HEK293 (cell line): Measurements from ENCODE around the gene ARL13B.

ENCODE experiments used
- CTCF ChIP-seq: fragments of 450-650 bp; formaldehyde crosslinking; IDR thresholded peaks from 2 replicates; pipeline ENCODE4 v1.5.1; 2016; ENCODE audit warnings: missing biosample characterization, missing genetic modification characterization
- MYNN ChIP-seq: fragments of 450-650 bp; formaldehyde crosslinking; IDR thresholded peaks from 2 replicates; pipeline ENCODE4 v1.5.1; 2016; ENCODE audit warnings: missing biosample characterization, missing genetic modification characterization, borderline replicate concordance
- PATZ1 ChIP-seq: fragments of 450-650 bp; formaldehyde crosslinking; IDR thresholded peaks from 2 replicates; pipeline ENCODE4 v1.5.1; 2016; ENCODE audit warnings: missing biosample characterization, missing genetic modification characterization
- SP2 ChIP-seq: fragments of 450-650 bp; formaldehyde crosslinking; IDR thresholded peaks from 2 replicates; pipeline ENCODE4 v1.5.1; 2016; ENCODE audit warnings: missing biosample characterization, missing genetic modification characterization
- TSHZ1 ChIP-seq: fragments of 450-650 bp; formaldehyde crosslinking; IDR thresholded peaks from 2 replicates; pipeline ENCODE4 v1.5.1; 2016; ENCODE audit warnings: missing biosample characterization, missing genetic modification characterization, borderline replicate concordance
- ZFP69B ChIP-seq: fragments of 450-650 bp; formaldehyde crosslinking; IDR thresholded peaks from 2 replicates; pipeline ENCODE4 v1.5.1; 2016; ENCODE audit warnings: missing biosample characterization, missing genetic modification characterization
- ZNF214 ChIP-seq: fragments of 450-650 bp; formaldehyde crosslinking; IDR thresholded peaks from 2 replicates; pipeline ENCODE4 v1.5.1; 2017; ENCODE audit warnings: missing biosample characterization, mild to moderate bottlenecking, missing genetic modification characterization, borderline replicate concordance
- ZNF292 ChIP-seq: fragments of 450-650 bp; formaldehyde crosslinking; IDR thresholded peaks from 2 replicates; pipeline ENCODE4 v1.5.1; 2016; ENCODE audit warnings: low read depth, missing biosample characterization, missing genetic modification characterization, borderline replicate concordance
- ZNF335 ChIP-seq: fragments of 450-650 bp; formaldehyde crosslinking; conservative IDR thresholded peaks from 2 replicates; pipeline ENCODE4 v1.5.1; 2016; ENCODE audit warnings: missing biosample characterization, missing genetic modification characterization
- ZNF362 ChIP-seq: fragments of 450-650 bp; formaldehyde crosslinking; IDR thresholded peaks from 2 replicates; pipeline ENCODE4 v1.5.1; 2016; ENCODE audit warnings: missing biosample characterization, missing genetic modification characterization
- ZNF571 ChIP-seq: fragments of 450-650 bp; formaldehyde crosslinking; IDR thresholded peaks from 2 replicates; pipeline ENCODE4 v1.5.0; 2017; ENCODE audit warnings: missing biosample characterization, missing genetic modification characterization
- ZNF600 ChIP-seq: fragments of 450-650 bp; formaldehyde crosslinking; IDR thresholded peaks from 2 replicates; pipeline ENCODE4 v1.5.1; 2016; ENCODE audit warnings: missing biosample characterization, missing genetic modification characterization
- ZNF629 ChIP-seq: fragments of 450-650 bp; formaldehyde crosslinking; IDR thresholded peaks from 2 replicates; pipeline ENCODE4 v1.5.1; 2017; ENCODE audit warnings: missing biosample characterization, missing genetic modification characterization
- ZNF654 ChIP-seq: fragments of 450-650 bp; formaldehyde crosslinking; IDR thresholded peaks from 2 replicates; pipeline ENCODE4 v1.5.1; 2016; ENCODE audit warnings: low read depth, missing biosample characterization, missing genetic modification characterization
- ZNF777 ChIP-seq: fragments of 450-650 bp; formaldehyde crosslinking; IDR thresholded peaks from 2 replicates; pipeline ENCODE4 v1.5.1; 2017; ENCODE audit warnings: missing biosample characterization, missing genetic modification characterization, borderline replicate concordance
- ZXDB ChIP-seq: fragments of 450-650 bp; formaldehyde crosslinking; IDR thresholded peaks from 2 replicates; pipeline ENCODE4 v1.5.1; 2016; ENCODE audit warnings: missing biosample characterization, missing genetic modification characterization
- TF ChIP-seq, protein P1 (sequence below): fragments of 450-650 bp; formaldehyde crosslinking; IDR thresholded peaks from 2 replicates; pipeline ENCODE4 v1.5.1; 2016; ENCODE audit warnings: missing biosample characterization, missing genetic modification characterization, low read depth

The ARL13B gene

GRCh38 chr3:93981649-93982048 is 1.7 kb downstream of the ARL13B start (continued):
- TF ChIP-seq TSHZ1 (tag by site-specific recombination) = no peak
- TF ChIP-seq ZXDB (tag by site-specific recombination) = peak; percentile 31; the same call in 1 of the 2 replicates
- 0 out of 2 replicates have a peak, but pooled peaks have one; percentile 13 for TF ChIP-seq ZFP69B (tag by site-specific recombination)
- no peak for TF ChIP-seq PATZ1 (tag by site-specific recombination)
- TF ChIP-seq ZNF654 (tag by site-specific recombination) = no peak
- 0 out of 2 replicates have a peak, but pooled peaks have one; percentile 25 for TF ChIP-seq ZNF600
- TF ChIP-seq MYNN (tag by site-specific recombination) = no peak
- TF ChIP-seq, protein P1, sequence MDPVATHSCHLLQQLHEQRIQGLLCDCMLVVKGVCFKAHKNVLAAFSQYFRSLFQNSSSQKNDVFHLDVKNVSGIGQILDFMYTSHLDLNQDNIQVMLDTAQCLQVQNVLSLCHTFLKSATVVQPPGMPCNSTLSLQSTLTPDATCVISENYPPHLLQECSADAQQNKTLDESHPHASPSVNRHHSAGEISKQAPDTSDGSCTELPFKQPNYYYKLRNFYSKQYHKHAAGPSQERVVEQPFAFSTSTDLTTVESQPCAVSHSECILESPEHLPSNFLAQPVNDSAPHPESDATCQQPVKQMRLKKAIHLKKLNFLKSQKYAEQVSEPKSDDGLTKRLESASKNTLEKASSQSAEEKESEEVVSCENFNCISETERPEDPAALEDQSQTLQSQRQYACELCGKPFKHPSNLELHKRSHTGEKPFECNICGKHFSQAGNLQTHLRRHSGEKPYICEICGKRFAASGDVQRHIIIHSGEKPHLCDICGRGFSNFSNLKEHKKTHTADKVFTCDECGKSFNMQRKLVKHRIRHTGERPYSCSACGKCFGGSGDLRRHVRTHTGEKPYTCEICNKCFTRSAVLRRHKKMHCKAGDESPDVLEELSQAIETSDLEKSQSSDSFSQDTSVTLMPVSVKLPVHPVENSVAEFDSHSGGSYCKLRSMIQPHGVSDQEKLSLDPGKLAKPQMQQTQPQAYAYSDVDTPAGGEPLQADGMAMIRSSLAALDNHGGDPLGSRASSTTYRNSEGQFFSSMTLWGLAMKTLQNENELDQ (tag by site-specific recombination) = no peak
- peak; percentile 86 for TF ChIP-seq ZNF362 (tag by site-specific recombination)
- 0 out of 2 replicates have a peak, but pooled peaks have one; percentile 4 for TF ChIP-seq ZNF629 (tag by site-specific recombination)
- TF ChIP-seq CTCF (tag by site-specific recombination) = no peak
- no peak for TF ChIP-seq ZNF777 (tag by site-specific recombination)
- no peak for TF ChIP-seq ZNF571 (tag by site-specific recombination)
- TF ChIP-seq SP2 (tag by site-specific recombination) = no peak; the same call in 1 of the 2 replicates
- TF ChIP-seq ZNF214 (tag by site-specific recombination) = no peak
- peak; percentile 21 for TF ChIP-seq ZNF335 (tag by site-specific recombination)
- no peak for TF ChIP-seq ZNF292 (tag by site-specific recombination)
